Measurements from ENCODE around the gene NUDT14.

DNA sequence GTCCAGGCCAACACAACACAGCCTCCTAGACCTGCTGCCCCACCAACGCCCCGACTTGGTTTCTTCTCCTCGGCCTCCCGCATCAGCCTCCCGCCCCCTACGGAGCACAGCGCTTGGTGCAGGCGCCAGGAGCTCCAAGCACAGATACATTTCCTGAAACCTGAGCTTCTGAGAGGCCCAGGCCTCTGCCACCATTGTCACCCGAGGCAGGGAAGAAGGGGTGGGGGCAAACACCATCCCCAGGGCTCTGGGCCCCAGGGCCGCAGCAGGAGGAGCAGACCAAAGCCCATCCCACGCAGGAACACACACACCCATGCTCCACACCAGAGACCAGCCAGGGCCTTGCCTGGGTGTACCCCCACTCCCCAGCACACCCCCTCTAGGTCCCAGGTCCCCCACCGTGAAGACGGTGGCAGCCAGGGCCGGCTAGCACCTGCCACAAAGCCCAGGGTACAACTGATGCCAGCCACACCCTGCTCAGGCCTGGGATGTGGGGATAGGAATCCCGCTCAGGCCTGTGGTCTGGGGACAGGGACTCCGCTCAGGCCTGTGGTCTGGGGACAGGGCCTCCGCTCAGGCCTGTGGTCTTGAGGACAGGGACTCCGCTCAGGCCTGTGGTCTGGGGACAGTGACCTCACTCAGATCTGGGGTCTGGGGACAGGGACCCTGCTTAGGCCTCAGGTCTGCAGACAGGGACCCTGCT is 17.9 kb downstream of the NUDT14 start:
- no peak for TF ChIP-seq POLR2A (IDR thresholded peaks at IDR 0.05)
- TF ChIP-seq, protein P1, sequence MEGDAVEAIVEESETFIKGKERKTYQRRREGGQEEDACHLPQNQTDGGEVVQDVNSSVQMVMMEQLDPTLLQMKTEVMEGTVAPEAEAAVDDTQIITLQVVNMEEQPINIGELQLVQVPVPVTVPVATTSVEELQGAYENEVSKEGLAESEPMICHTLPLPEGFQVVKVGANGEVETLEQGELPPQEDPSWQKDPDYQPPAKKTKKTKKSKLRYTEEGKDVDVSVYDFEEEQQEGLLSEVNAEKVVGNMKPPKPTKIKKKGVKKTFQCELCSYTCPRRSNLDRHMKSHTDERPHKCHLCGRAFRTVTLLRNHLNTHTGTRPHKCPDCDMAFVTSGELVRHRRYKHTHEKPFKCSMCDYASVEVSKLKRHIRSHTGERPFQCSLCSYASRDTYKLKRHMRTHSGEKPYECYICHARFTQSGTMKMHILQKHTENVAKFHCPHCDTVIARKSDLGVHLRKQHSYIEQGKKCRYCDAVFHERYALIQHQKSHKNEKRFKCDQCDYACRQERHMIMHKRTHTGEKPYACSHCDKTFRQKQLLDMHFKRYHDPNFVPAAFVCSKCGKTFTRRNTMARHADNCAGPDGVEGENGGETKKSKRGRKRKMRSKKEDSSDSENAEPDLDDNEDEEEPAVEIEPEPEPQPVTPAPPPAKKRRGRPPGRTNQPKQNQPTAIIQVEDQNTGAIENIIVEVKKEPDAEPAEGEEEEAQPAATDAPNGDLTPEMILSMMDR (IDR thresholded peaks at IDR 0.05): no peak
